GM12878 (cell line): Measurements from ENCODE around the gene CD93. TPM values are rescaled to one million over a fixed set of nuclear protein-coding genes. Genes with fewer than 3 reads are reported as not detected.
A peak's percentile ranks its signal among the peaks of the same experiment; 100 is the strongest.

Experiments
- BACH1 ChIP-seq: fragments of 450-650 bp; IDR thresholded peaks from 2 replicates; pipeline ENCODE4 v1.6.1; 2017; ENCODE audit warnings: mild to moderate bottlenecking, borderline replicate concordance
- EED ChIP-seq: sonication (generic); IDR thresholded peaks from 2 replicates; pipeline ENCODE4 v1.6.1; 2016; ENCODE audit warnings: antibody characterized with exemption, low read depth
- ETV6 ChIP-seq, 2 experiments: fragments of 450-650 bp in 1 of 2; IDR thresholded peaks in 1 of 2; conservative IDR thresholded peaks in 1 of 2; 2 replicates each; pipeline ENCODE4 v1.6.1; 2014; ENCODE audit warnings: antibody characterized with exemption in 1 of 2, borderline replicate concordance in 1 of 2, low read depth in 1 of 2, mild to moderate bottlenecking in 1 of 2, moderate library complexity in 1 of 2
- GABPA ChIP-seq: IDR thresholded peaks from 2 replicates; pipeline ENCODE4 v1.6.1; 2014; ENCODE audit warnings: antibody characterized with exemption, low read depth, mild to moderate bottlenecking, inconsistent platforms
- GATAD2B ChIP-seq: fragments of 450-650 bp; conservative IDR thresholded peaks from 2 replicates; pipeline ENCODE4 v1.6.1; 2017; ENCODE audit warnings: low read depth, mild to moderate bottlenecking, moderate library complexity
- MEF2A ChIP-seq: IDR thresholded peaks from 2 replicates; pipeline ENCODE4 v1.6.1; 2011; ENCODE audit warnings: low read depth, mild to moderate bottlenecking, low read length, moderate library complexity; ENCODE audit not compliant: insufficient read depth
- MTA3 ChIP-seq: IDR thresholded peaks from 2 replicates; pipeline ENCODE4 v1.6.1; 2012; ENCODE audit warnings: low read length, inconsistent platforms, borderline replicate concordance
- MXI1 ChIP-seq: fragments of 150-350 bp; IDR thresholded peaks from 2 replicates; pipeline ENCODE4 v1.6.1; 2011; ENCODE audit warnings: low read depth, mild to moderate bottlenecking, inconsistent platforms, low read length, improper control_type of control experiment
- NKRF ChIP-seq: fragments of 450-650 bp; conservative IDR thresholded peaks from 2 replicates; pipeline ENCODE4 v1.6.1; 2017; ENCODE audit warnings: mild to moderate bottlenecking, moderate library complexity
- RAD21 ChIP-seq: IDR thresholded peaks from 2 replicates; pipeline ENCODE4 v1.6.1; 2011; ENCODE audit warnings: mild to moderate bottlenecking, low read depth, low read length, moderate library complexity; ENCODE audit not compliant: insufficient read depth
- RCOR1 ChIP-seq: conservative IDR thresholded peaks from 2 replicates; pipeline ENCODE4 v1.6.1; 2012; ENCODE audit warnings: low read depth, low read length, improper control_type of control experiment
- RELB ChIP-seq: fragments of 450-650 bp; IDR thresholded peaks from 2 replicates; pipeline ENCODE4 v1.6.1; 2017; ENCODE audit warnings: low read depth, mild to moderate bottlenecking, moderate library complexity
- REST ChIP-seq: IDR thresholded peaks from 2 replicates; pipeline ENCODE4 v1.6.1; 2012; ENCODE audit warnings: mild to moderate bottlenecking, low read depth, low read length
- RUNX3 ChIP-seq: IDR thresholded peaks from 2 replicates; pipeline ENCODE4 v1.6.1; 2012; ENCODE audit warnings: low read length, inconsistent platforms
- TCF7 ChIP-seq: IDR thresholded peaks from 2 replicates; pipeline ENCODE4 v1.6.1; 2014; ENCODE audit warnings: antibody characterized with exemption, borderline replicate concordance
- ZNF384 ChIP-seq: IDR thresholded peaks from 2 replicates; pipeline ENCODE4 v1.6.1; 2012; ENCODE audit warnings: low read depth, mild to moderate bottlenecking, low read length, improper control_type of control experiment, borderline replicate concordance
- polyA plus RNA-seq, 11 experiments: library from polyadenylated mRNA; depleted of rRNA in 4 of 11; unstranded in 6 of 11; stranded (reverse) in 5 of 11; fragments of >200 nt; fragmentation: Nextera tagmentation in 4 of 11; fragmentation: Illumina TruSeq in 1 of 11; extraction: Ambion mirVana in 4 of 11; extraction: Trizol in 1 of 11; gene quantifications; 1 replicate in 1 of 11; 2 replicates in 10 of 11; pipeline versions ENCODE4 v1.2.1 to v1.2.3, GENCODE V29; 2011 to 2016; ENCODE audit warnings: inconsistent platforms in 2 of 11, missing spikeins in 2 of 11, low read depth in 1 of 11
- total RNA-seq, 4 experiments: library from RNA; depleted of rRNA in 3 of 4; stranded (reverse); fragments of >200 nt in 3 of 4; fragmentation: Illumina TruSeq in 1 of 4; extraction: Trizol in 1 of 4; gene quantifications; 2 replicates each; pipeline versions ENCODE4 v1.2.1 to v1.2.3, GENCODE V29; 2013 to 2021
- TF ChIP-seq, protein P1 (sequence below): IDR thresholded peaks from 2 replicates; pipeline ENCODE4 v1.6.1; 2011; ENCODE audit warnings: low read depth, mild to moderate bottlenecking, low read length, moderate library complexity, borderline replicate concordance; ENCODE audit errors: extremely low read depth
- TF ChIP-seq, protein P2 (sequence below): fragments of 450-650 bp; formaldehyde crosslinking; IDR thresholded peaks from 2 replicates; pipeline ENCODE4 v1.5.0; 2022; ENCODE audit warnings: mild to moderate bottlenecking, missing genetic modification characterization

Gene CD93
- total and polyA plus RNA-seq, 10 of the 15 experiments (the other 5 are each of a cell fraction or from before 2014, with no cell fraction given): 0.20 to 2.7 (median 0.92) TPM

DNA sequence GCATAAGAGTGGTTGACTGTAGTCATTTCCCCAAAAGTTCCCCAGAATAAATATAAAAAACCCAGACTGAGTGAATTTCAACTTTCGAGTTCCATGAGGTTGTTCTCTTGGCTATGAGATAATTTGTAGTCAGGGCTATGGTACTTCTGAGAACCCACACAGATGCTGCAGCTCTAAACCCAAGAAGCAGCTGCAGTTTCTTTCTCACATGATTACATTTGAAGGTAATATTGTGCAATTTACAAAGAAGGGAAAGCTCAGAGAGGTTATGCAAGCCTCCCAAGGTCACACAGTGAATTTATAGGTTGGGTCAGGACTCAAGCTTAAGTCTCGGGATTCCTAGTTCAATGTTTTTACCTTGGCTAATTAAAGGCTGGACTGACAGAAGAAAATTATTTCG lies 29.7 kb upstream of the CD93 start (continued):
- TF ChIP-seq ZNF384 (no peak), NKRF (no peak), MEF2A (0 out of 2 replicates have a peak, but pooled peaks have one; percentile 55), EED (peak; percentile 42; the same call in 1 of the 2 replicates), ETV6 (conservative IDR thresholded peaks at IDR 0.05 in 1 of 2, IDR thresholded peaks at IDR 0.05 in 1 of 2; ENCODE audit: borderline replicate concordance in 1 of 2, low read depth in 1 of 2) (peak in 1 of 2 experiments; percentile 45; a peak in 1 of 4 replicates), BACH1 (no peak), RUNX3 (peak; percentile 76), RAD21 (no peak), TCF7 (0 out of 2 replicates have a peak, but pooled peaks have one; percentile 51), GATAD2B (0 out of 2 replicates have a peak, but pooled peaks have one; percentile 19), MXI1 (no peak), MTA3 (peak; percentile 32; the same call in 1 of the 2 replicates), REST (no peak), RELB (0 out of 2 replicates have a peak, but pooled peaks have one; percentile 29), RCOR1 (no peak), GABPA (no peak)
- TF ChIP-seq, protein P1, sequence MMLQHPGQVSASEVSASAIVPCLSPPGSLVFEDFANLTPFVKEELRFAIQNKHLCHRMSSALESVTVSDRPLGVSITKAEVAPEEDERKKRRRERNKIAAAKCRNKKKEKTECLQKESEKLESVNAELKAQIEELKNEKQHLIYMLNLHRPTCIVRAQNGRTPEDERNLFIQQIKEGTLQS: no peak
- TF ChIP-seq, protein P2, sequence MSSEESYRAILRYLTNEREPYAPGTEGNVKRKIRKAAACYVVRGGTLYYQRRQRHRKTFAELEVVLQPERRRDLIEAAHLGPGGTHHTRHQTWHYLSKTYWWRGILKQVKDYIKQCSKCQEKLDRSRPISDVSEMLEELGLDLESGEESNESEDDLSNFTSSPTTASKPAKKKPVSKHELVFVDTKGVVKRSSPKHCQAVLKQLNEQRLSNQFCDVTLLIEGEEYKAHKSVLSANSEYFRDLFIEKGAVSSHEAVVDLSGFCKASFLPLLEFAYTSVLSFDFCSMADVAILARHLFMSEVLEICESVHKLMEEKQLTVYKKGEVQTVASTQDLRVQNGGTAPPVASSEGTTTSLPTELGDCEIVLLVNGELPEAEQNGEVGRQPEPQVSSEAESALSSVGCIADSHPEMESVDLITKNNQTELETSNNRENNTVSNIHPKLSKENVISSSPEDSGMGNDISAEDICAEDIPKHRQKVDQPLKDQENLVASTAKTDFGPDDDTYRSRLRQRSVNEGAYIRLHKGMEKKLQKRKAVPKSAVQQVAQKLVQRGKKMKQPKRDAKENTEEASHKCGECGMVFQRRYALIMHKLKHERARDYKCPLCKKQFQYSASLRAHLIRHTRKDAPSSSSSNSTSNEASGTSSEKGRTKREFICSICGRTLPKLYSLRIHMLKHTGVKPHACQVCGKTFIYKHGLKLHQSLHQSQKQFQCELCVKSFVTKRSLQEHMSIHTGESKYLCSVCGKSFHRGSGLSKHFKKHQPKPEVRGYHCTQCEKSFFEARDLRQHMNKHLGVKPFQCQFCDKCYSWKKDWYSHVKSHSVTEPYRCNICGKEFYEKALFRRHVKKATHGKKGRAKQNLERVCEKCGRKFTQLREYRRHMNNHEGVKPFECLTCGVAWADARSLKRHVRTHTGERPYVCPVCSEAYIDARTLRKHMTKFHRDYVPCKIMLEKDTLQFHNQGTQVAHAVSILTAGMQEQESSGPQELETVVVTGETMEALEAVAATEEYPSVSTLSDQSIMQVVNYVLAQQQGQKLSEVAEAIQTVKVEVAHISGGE (CRISPR knock-in tag): no peak
